Ascending aorta (tissue), 2 donors: ENCODE measurements around the gene YKT6. TPM values are rescaled to one million over a fixed set of nuclear protein-coding genes. Genes with fewer than 3 reads are reported as not detected.

Experiments
- DNase-seq, 2 donors: peaks; one replicate each; pipeline ENCODE4 v3.0.0-alpha.2; 2019; ENCODE audit warnings: low spot score in 2 of 2
- H3K27ac ChIP-seq, 2 donors: fragments of 200-600 bp; sonication (generic); one replicate each; pipeline ENCODE4 v1.5.1; 2016 to 2017; ENCODE audit warnings: mild to moderate bottlenecking in 1 of 2
- H3K27me3 ChIP-seq: fragments of 200-600 bp; sonication (generic); one replicate; pipeline ENCODE4 v1.5.1; 2017
- H3K36me3 ChIP-seq, 2 donors: fragments of 200-600 bp; sonication (generic); one replicate each; pipeline ENCODE4 v1.5.1; 2016
- H3K4me1 ChIP-seq, 2 donors: fragments of 200-600 bp; sonication (generic); one replicate each; pipeline ENCODE4 v1.5.1; 2016 to 2017; ENCODE audit warnings: mild to moderate bottlenecking in 1 of 2
- H3K4me3 ChIP-seq, 2 donors: fragments of 200-600 bp; sonication (generic); one replicate each; pipeline ENCODE4 v1.5.1; 2016 to 2017; ENCODE audit warnings: mild to moderate bottlenecking in 1 of 2
- H3K9me3 ChIP-seq, 2 donors: fragments of 200-600 bp; sonication (generic); one replicate each; pipeline ENCODE4 v1.5.1; 2016
- CTCF ChIP-seq, 3 experiments: fragments of 200-600 bp in 2 of 3; fragments of 450-650 bp in 1 of 3; sonication (generic) in 2 of 3; IDR thresholded peaks; one replicate each; pipeline ENCODE4 v1.5.1; 2016 to 2019; ENCODE audit warnings: antibody characterized with exemption in 3 of 3, mild to moderate bottlenecking in 1 of 3, moderate library complexity in 1 of 3
- intact Hi-C: fragments of 100-400 bp; cut with DNase I; formaldehyde crosslinking; loops from one replicate; pipeline ENCODE4 v1.15.1; 2023
- total RNA-seq: library from RNA; depleted of rRNA; stranded (reverse); fragments of >200 nt; gene quantifications from one replicate; pipeline ENCODE4 v1.1.0, GENCODE V29; 2016

YKT6 gene
- total RNA-seq, 1 donor from 2014 or later: 40.1 TPM

- DNase-seq: no peak
- intact Hi-C loops: loop anchor here (5.0 kb wide), 2 partner anchors 65 to 250 kb away; partner anchors contain the start of gene NUDCD3
- no peaks in the 10 kb centered on the region for H3K9me3 ChIP-seq
Measured at GRCh38 chr7:44242091-44242490, 41.3 kb downstream of the YKT6 start.

GRCh38 chr7:44244282-44244681, 43.5 kb downstream of the YKT6 start:
- H3K36me3 ChIP-seq: no peaks in the 10 kb centered on the region
- H3K9me3 ChIP-seq: no peaks in the 10 kb centered on the region
- no peak overlapping the region for H3K4me3 ChIP-seq
- peak in 1 of 3 experiments; percentile 26 for TF ChIP-seq CTCF (IDR thresholded peaks at IDR 0.05)
- no peaks in the 10 kb centered on the region for H3K4me1 ChIP-seq
- DNase-seq: no peak
- intact Hi-C loops: loop anchor here (5.0 kb wide), 2 partner anchors 63 to 248 kb away; partner anchors contain the start of gene NUDCD3
- no peak overlapping the region for H3K27ac ChIP-seq
- no peaks in the 10 kb centered on the region for H3K27me3 ChIP-seq

More at GRCh38 chr7:44242091-44242490, 41.3 kb downstream of the YKT6 start:
- Histone ChIP-seq H3K27ac (no peak overlapping the region), H3K4me1 (no peaks in the 10 kb centered on the region), H3K4me3 (no peak overlapping the region), H3K27me3 (no peaks in the 10 kb centered on the region), H3K36me3 (no peaks in the 10 kb centered on the region)
- TF ChIP-seq CTCF (IDR thresholded peaks at IDR 0.05): no peak

- intact Hi-C loops: no loop called here
- Histone ChIP-seq H3K36me3 (no peaks in the 10 kb centered on the region), H3K27me3 (no peaks in the 10 kb centered on the region), H3K9me3 (no peaks in the 10 kb centered on the region), H3K27ac (no peak overlapping the region), H3K4me3 (no peak overlapping the region), H3K4me1 (no peaks in the 10 kb centered on the region)
- TF ChIP-seq CTCF (IDR thresholded peaks at IDR 0.05): no peak
- DNase-seq: no peak
Measured at GRCh38 chr7:44246396-44247113, 45.8 kb downstream of the YKT6 start.

- Histone ChIP-seq H3K4me3 (no peak overlapping the region), H3K27me3 (no peaks in the 10 kb centered on the region), H3K27ac (no peak overlapping the region), H3K4me1 (no peaks in the 10 kb centered on the region), H3K9me3 (no peaks in the 10 kb centered on the region), H3K36me3 (no peaks in the 10 kb centered on the region)
- TF ChIP-seq CTCF (IDR thresholded peaks at IDR 0.05): no peak
- intact Hi-C loops: no loop called here
- DNase-seq: no peak
Measured at GRCh38 chr7:44247868-44248651, 47.3 kb downstream of the YKT6 start.

GRCh38 chr7:44249639-44250234, 49.0 kb downstream of the YKT6 start:
- intact Hi-C loops: no loop called here
- H3K9me3 ChIP-seq: no peaks in the 10 kb centered on the region
- no peak overlapping the region for H3K4me3 ChIP-seq
- H3K27ac ChIP-seq: no peak overlapping the region
- no peaks in the 10 kb centered on the region for H3K36me3 ChIP-seq
- no peak for TF ChIP-seq CTCF (IDR thresholded peaks at IDR 0.05)
- no peaks in the 10 kb centered on the region for H3K27me3 ChIP-seq
- DNase-seq: no peak
- no peaks in the 10 kb centered on the region for H3K4me1 ChIP-seq
